Measurements from ENCODE around the gene CNOT4. TPM values are rescaled to one million over a fixed set of nuclear protein-coding genes. Genes with fewer than 3 reads are reported as not detected.

CNOT4 gene
- total RNA-seq, 1 experiment from 2014 or later, result 26.0 TPM

GRCh38 chr7:135337977-135338550 is 171.8 kb downstream of the CNOT4 start:
- no peak for TF ChIP-seq CTCF (IDR thresholded peaks at IDR 0.05; ENCODE audit: unreplicated experiment)
- Mint-ChIP-seq H3K27ac (ENCODE audit: unreplicated experiment) (no peak overlapping the region), H3K4me3 (ENCODE audit: low read depth, unreplicated experiment) (no peak overlapping the region), H3K4me1 (ENCODE audit: low read depth, unreplicated experiment) (peaks cover 8% of the 10 kb centered on the region), H3K36me3 (ENCODE audit: insufficient read depth, unreplicated experiment) (peaks cover 5% of the 10 kb centered on the region), H3K9me3 (ENCODE audit: low read depth, unreplicated experiment) (no peaks in the 10 kb centered on the region), H3K27me3 (ENCODE audit: unreplicated experiment) (peaks cover 17% of the 10 kb centered on the region)
- intact Hi-C loops (cut with micrococcal nuclease; ENCODE audit: unreplicated experiment), result no loop called here
- no peak for DNase-seq
- no TSS peak for BruUV-seq (replicated peaks)
- CTCF ChIA-PET, result no interaction called here

- Mint-ChIP-seq H3K4me3 (ENCODE audit: low read depth, unreplicated experiment) (no peak overlapping the region), H3K36me3 (ENCODE audit: insufficient read depth, unreplicated experiment) (peaks cover 5% of the 10 kb centered on the region), H3K27ac (ENCODE audit: unreplicated experiment) (no peak overlapping the region), H3K4me1 (ENCODE audit: low read depth, unreplicated experiment) (peaks cover 8% of the 10 kb centered on the region), H3K27me3 (ENCODE audit: unreplicated experiment) (peaks cover 17% of the 10 kb centered on the region), H3K9me3 (ENCODE audit: low read depth, unreplicated experiment) (no peaks in the 10 kb centered on the region)
- no TSS peak for BruUV-seq (replicated peaks)
- TF ChIP-seq CTCF (IDR thresholded peaks at IDR 0.05; ENCODE audit: unreplicated experiment), result no peak
- no peak for DNase-seq
- intact Hi-C loops (cut with micrococcal nuclease; ENCODE audit: unreplicated experiment), result no loop called here
- CTCF ChIA-PET, result no interaction called here
These were observed 172.4 kb downstream of the CNOT4 start for GRCh38 chr7:135337506-135337905.

- CTCF ChIA-PET, result interaction anchor here (0.6 to 2.5 kb wide), 10 partner anchors 9 to 322 kb away, joined by 3 to 94 read pairs (median 4); no protein-coding TSS in a partner anchor
- Mint-ChIP-seq H3K4me1 (ENCODE audit: low read depth, unreplicated experiment) (peaks cover 8% of the 10 kb centered on the region), H3K4me3 (ENCODE audit: low read depth, unreplicated experiment) (no peak overlapping the region), H3K27ac (ENCODE audit: unreplicated experiment) (no peak overlapping the region), H3K27me3 (ENCODE audit: unreplicated experiment) (peaks cover 17% of the 10 kb centered on the region), H3K9me3 (ENCODE audit: low read depth, unreplicated experiment) (no peaks in the 10 kb centered on the region), H3K36me3 (ENCODE audit: insufficient read depth, unreplicated experiment) (peaks cover 5% of the 10 kb centered on the region)
- peak; percentile 78 for TF ChIP-seq CTCF (IDR thresholded peaks at IDR 0.05; ENCODE audit: unreplicated experiment)
- BruUV-seq (replicated peaks), result no TSS peak
- DNase-seq, result peak; percentile 95
- intact Hi-C loops (cut with micrococcal nuclease; ENCODE audit: unreplicated experiment), result loop anchor here (1.0 kb wide), 1 partner anchor 54 kb away; no protein-coding TSS in a partner anchor
These were observed 174.2 kb downstream of the CNOT4 start for GRCh38 chr7:135335628-135336139.

DNA sequence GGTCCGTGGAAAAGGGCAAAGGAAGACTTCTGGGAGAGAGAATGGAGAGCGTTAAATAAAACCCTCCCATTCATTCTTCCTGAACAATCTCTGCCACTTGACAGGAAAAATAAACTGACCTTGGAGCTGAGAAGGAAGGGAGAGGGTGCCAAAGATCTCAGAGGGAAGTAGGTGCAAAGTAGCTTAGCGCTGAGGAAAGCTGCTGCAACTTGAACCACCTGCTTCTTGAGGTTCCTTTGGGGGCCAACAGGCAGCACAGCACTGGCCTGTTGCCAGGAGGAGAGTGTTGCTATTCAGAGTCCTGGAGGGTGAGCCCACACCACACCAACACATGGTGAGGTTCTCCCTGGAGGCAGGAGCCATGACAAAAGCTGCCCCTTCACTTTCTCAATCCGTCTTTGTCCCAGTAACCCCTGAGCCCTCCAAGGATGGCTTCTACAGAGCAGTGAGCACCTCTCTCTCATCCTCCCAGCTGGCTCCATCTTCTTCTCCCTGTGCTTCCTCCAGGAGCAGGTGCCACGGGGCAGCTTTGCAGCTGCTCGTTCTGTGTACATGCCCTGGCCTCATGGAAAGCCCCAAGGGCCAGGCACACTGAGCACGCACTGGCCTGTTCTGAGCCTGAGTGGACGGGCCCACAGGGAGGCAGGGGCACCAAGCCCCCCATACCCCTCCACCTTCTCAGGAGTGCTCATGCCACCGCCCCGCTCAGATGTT is 174.9 kb downstream of the CNOT4 start:
- CTCF ChIA-PET, result interaction anchor here (0.6 to 2.5 kb wide), 9 partner anchors 8 to 323 kb away, joined by 3 to 94 read pairs (median 6); no protein-coding TSS in a partner anchor

More for the DNA sequence above, 174.9 kb downstream of the CNOT4 start:
- Mint-ChIP-seq H3K36me3 (ENCODE audit: insufficient read depth, unreplicated experiment) (peaks cover 5% of the 10 kb centered on the region), H3K27ac (ENCODE audit: unreplicated experiment) (peak overlapping the region; percentile 14), H3K9me3 (ENCODE audit: low read depth, unreplicated experiment) (no peaks in the 10 kb centered on the region), H3K27me3 (ENCODE audit: unreplicated experiment) (peaks cover 17% of the 10 kb centered on the region), H3K4me3 (ENCODE audit: low read depth, unreplicated experiment) (no peak overlapping the region), H3K4me1 (ENCODE audit: low read depth, unreplicated experiment) (peaks cover 8% of the 10 kb centered on the region)
- TF ChIP-seq CTCF (IDR thresholded peaks at IDR 0.05; ENCODE audit: unreplicated experiment), result no peak
- no peak for DNase-seq
- intact Hi-C loops (cut with micrococcal nuclease; ENCODE audit: unreplicated experiment), result loop anchor here (1.0 kb wide), 1 partner anchor 54 kb away; no protein-coding TSS in a partner anchor
- BruUV-seq (replicated peaks), result no TSS peak

All from Calu3 (cell line).